KBM-7 (cell line): ENCODE results near the gene CDKN2B-AS1.

Experiments used
- DNase-seq: peaks from one replicate; pipeline ENCODE4 v3.0.0-alpha.2; 2015
- in situ Hi-C: fragments of 300-500 bp; cut with MboI; formaldehyde crosslinking; loops from 2 replicates; pipeline ENCODE4 v1.14.3; 2020; ENCODE audit warnings: low sequenced_read_pairs, low pct_unique_long_range_greater_than_20kb, mixed read lengths

CDKN2B-AS1 gene

DNA sequence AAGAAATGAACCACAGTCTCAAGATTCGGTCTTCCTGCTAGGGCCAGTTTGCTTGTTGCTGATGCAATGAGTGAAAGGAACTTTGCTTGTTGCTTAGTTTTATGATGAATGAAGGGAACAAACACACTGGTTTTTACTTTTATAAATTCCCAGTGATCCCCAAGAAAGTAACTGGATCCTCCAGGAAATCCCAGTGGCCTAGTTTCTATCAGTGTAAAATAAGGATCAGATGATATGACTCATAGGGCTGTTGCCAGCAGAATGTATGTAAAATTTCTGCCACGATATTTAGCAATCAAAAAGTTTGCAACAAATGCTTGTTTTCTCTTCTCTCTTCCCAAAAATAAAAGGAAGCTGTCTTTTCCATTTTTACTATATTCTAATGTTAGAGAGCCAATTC lies 174.7 kb downstream of the CDKN2B-AS1 start:
- no peak for DNase-seq
- in situ Hi-C loops: no loop called here

GRCh38 chr9:22169727-22170503 lies 175.3 kb downstream of the CDKN2B-AS1 start:
- in situ Hi-C loops: no loop called here

More at GRCh38 chr9:22169727-22170503, 175.3 kb downstream of the CDKN2B-AS1 start:
- DNase-seq: peak; percentile 79
